ENCODE data around the gene BRAT1. TPM values are rescaled to one million over a fixed set of nuclear protein-coding genes. Genes with fewer than 3 reads are reported as not detected.

Gene BRAT1
- total and polyA plus RNA-seq, 2 donors (not counting 1 experiment from before 2014, with no cell fraction given), result 4.0 to 20.1 TPM

DNA sequence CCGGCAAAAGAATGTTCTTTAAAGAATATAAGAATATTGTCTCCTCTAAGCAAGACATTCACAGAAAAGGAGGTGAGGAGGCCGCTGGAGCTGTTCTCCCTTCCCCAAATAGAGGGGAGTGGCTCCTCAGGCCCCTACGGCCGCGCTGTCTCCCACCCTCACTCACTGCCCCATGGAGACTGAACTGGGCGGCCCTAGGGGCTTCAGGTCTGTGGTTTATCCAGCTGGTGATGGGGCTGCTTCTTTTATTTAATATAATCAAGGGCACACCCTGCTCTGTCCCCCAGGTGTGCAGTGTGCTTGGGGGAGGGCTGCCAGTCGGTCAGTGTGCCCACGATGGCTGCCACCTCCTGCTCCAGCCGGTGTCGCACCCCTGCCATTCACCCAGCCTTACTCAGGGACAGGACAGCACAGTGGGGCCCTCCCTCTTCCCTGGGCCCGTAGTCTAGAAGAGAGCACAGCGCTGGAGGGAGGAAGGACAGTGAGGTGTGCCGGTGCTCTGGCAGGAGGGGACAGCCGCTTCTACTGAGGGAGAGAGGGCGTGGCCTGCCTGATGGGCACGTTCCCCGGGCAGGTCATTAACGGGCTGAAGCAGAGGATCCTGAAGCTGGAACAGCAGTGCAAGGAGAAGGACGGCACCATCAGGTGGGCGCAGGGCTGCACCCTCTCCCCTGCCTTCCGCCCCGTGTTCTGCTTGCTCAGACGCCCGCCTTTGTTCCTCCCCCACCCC, 26.8 kb upstream of the BRAT1 start:
- no peaks in the 10 kb centered on the region for H3K27me3 ChIP-seq (ENCODE audit: control insufficient read depth, insufficient read depth, low read length)
- H3K79me2 ChIP-seq (ENCODE audit: control insufficient read depth, insufficient read depth, low read length), result no peaks in the 10 kb centered on the region
- no peak overlapping the region for H3K4me2 ChIP-seq (ENCODE audit: extremely low read depth, insufficient read depth, low read length)
- H4K20me1 ChIP-seq (ENCODE audit: control insufficient read depth, extremely low read depth, insufficient read depth, low read length), result no peaks in the 10 kb centered on the region
- TF ChIP-seq EZH2 (IDR thresholded peaks at IDR 0.05; ENCODE audit: low read length, missing control alignments), result no peak
- TF ChIP-seq, protein P1, sequence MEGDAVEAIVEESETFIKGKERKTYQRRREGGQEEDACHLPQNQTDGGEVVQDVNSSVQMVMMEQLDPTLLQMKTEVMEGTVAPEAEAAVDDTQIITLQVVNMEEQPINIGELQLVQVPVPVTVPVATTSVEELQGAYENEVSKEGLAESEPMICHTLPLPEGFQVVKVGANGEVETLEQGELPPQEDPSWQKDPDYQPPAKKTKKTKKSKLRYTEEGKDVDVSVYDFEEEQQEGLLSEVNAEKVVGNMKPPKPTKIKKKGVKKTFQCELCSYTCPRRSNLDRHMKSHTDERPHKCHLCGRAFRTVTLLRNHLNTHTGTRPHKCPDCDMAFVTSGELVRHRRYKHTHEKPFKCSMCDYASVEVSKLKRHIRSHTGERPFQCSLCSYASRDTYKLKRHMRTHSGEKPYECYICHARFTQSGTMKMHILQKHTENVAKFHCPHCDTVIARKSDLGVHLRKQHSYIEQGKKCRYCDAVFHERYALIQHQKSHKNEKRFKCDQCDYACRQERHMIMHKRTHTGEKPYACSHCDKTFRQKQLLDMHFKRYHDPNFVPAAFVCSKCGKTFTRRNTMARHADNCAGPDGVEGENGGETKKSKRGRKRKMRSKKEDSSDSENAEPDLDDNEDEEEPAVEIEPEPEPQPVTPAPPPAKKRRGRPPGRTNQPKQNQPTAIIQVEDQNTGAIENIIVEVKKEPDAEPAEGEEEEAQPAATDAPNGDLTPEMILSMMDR (conservative IDR thresholded peaks at IDR 0.05 in 1 of 2, IDR thresholded peaks at IDR 0.05 in 1 of 2; ENCODE audit: low read depth in 1 of 2, low read length in 2 of 2), result no peak
- no peak overlapping the region for H3K27ac ChIP-seq (ENCODE audit: insufficient read depth, low read length)
- H3K4me1 ChIP-seq (ENCODE audit: control insufficient read depth, extremely low read depth, insufficient read depth, low read length), result no peaks in the 10 kb centered on the region
- H3K9ac ChIP-seq (ENCODE audit: insufficient read depth, low read length), result no peak overlapping the region
- no peaks in the 10 kb centered on the region for H3K9me3 ChIP-seq (ENCODE audit: control insufficient read depth, insufficient read depth, low read depth, low read length)
- no peak overlapping the region for H3K4me3 ChIP-seq (replicated peaks in 1 of 4; ENCODE audit: control extremely low read depth in 1 of 4, insufficient read depth in 1 of 4, low read depth in 3 of 4, low read length in 4 of 4)
- H3K36me3 ChIP-seq (ENCODE audit: control insufficient read depth, insufficient read depth, low read length), result peaks cover 2% of the 10 kb centered on the region
- H2AFZ ChIP-seq (ENCODE audit: low read length), result no peak overlapping the region
- DNase-seq (ENCODE audit: low read depth in 2 of 2), result no peak

DNA sequence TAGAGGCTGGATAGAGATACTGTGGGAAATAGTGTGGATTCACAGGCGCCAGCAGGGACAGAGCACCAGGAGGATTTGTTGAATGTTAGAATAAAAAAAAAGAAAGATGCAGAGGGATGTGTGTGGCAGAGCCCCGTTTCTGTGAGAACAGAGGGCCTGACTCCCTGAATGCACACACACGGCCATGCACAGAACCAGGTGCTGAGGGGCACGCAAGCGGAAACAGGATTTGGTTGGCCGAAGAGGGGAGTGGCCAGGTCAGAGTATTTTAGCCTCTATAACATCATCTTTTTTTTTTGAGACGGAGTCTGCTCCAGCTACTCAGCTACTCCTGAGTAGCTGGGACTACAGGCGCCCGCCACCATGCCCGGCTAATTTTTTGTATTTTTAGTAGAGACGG, 25.3 kb upstream of the BRAT1 start:
- no peaks in the 10 kb centered on the region for H4K20me1 ChIP-seq (ENCODE audit: control insufficient read depth, extremely low read depth, insufficient read depth, low read length)
- no peak overlapping the region for H3K27ac ChIP-seq (ENCODE audit: insufficient read depth, low read length)
- no peaks in the 10 kb centered on the region for H3K4me1 ChIP-seq (ENCODE audit: control insufficient read depth, extremely low read depth, insufficient read depth, low read length)
- no peak overlapping the region for H3K4me2 ChIP-seq (ENCODE audit: extremely low read depth, insufficient read depth, low read length)
- no peaks in the 10 kb centered on the region for H3K27me3 ChIP-seq (ENCODE audit: control insufficient read depth, insufficient read depth, low read length)
- no peak overlapping the region for H3K9ac ChIP-seq (ENCODE audit: insufficient read depth, low read length)
- peaks cover 2% of the 10 kb centered on the region for H3K36me3 ChIP-seq (ENCODE audit: control insufficient read depth, insufficient read depth, low read length)
- no peaks in the 10 kb centered on the region for H3K9me3 ChIP-seq (ENCODE audit: control insufficient read depth, insufficient read depth, low read depth, low read length)
- H3K4me3 ChIP-seq (replicated peaks in 1 of 4; ENCODE audit: control extremely low read depth in 1 of 4, insufficient read depth in 1 of 4, low read depth in 3 of 4, low read length in 4 of 4), result no peak overlapping the region
- TF ChIP-seq, protein P1 (conservative IDR thresholded peaks at IDR 0.05 in 1 of 2, IDR thresholded peaks at IDR 0.05 in 1 of 2; ENCODE audit: low read depth in 1 of 2, low read length in 2 of 2), result no peak
- no peak for TF ChIP-seq EZH2 (IDR thresholded peaks at IDR 0.05; ENCODE audit: low read length, missing control alignments)
- H2AFZ ChIP-seq (ENCODE audit: low read length), result no peak overlapping the region
- no peaks in the 10 kb centered on the region for H3K79me2 ChIP-seq (ENCODE audit: control insufficient read depth, insufficient read depth, low read length)
- no peak for DNase-seq (ENCODE audit: low read depth in 2 of 2)

DNA sequence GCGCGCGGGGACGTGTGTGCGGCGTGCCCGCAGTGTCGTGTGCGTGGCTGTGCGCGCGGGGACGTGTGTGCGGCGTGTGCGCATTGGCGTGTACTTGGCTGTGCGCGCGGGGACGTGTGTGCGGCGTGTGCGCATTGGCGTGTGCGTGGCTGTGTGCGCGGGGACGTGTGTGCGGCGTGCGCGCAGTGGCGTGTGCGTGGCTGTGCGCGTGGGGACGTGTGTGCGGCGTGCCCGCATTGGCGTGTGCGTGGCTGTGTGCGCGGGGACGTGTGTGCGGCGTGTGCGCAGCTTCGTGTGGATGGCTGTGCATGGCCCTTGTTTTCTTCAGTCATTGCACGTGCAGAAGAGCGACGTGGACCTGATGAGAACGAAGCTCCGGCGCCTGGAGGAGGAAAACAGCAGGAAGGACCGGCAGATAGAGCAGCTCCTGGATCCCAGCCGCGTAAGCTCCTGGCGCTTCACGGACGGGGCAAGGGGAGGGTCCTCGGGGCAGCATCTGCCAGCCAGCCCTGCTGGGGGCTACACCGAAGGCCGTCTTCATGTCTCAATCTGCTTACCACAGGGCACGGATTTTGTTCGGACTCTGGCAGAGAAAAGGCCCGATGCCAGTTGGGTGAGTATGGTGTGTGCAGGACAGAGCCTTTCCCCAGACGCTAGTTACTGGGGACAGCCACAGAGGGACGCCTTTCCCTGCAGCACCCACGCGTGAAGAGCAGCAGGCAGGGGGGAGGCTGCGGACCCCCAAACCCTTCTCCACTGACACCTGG, 22.8 kb upstream of the BRAT1 start:
- Histone ChIP-seq H4K20me1 (ENCODE audit: control insufficient read depth, extremely low read depth, insufficient read depth, low read length) (no peaks in the 10 kb centered on the region), H3K27ac (ENCODE audit: insufficient read depth, low read length) (no peak overlapping the region), H3K4me1 (ENCODE audit: control insufficient read depth, extremely low read depth, insufficient read depth, low read length) (no peaks in the 10 kb centered on the region), H3K9ac (ENCODE audit: insufficient read depth, low read length) (no peak overlapping the region), H2AFZ (ENCODE audit: low read length) (no peak overlapping the region), H3K9me3 (ENCODE audit: control insufficient read depth, insufficient read depth, low read depth, low read length) (no peaks in the 10 kb centered on the region), H3K27me3 (ENCODE audit: control insufficient read depth, insufficient read depth, low read length) (no peaks in the 10 kb centered on the region), H3K4me3 (replicated peaks in 1 of 4; ENCODE audit: control extremely low read depth in 1 of 4, insufficient read depth in 1 of 4, low read depth in 3 of 4, low read length in 4 of 4) (no peak overlapping the region), H3K79me2 (ENCODE audit: control insufficient read depth, insufficient read depth, low read length) (no peaks in the 10 kb centered on the region), H3K4me2 (ENCODE audit: extremely low read depth, insufficient read depth, low read length) (no peak overlapping the region), H3K36me3 (ENCODE audit: control insufficient read depth, insufficient read depth, low read length) (peaks cover 2% of the 10 kb centered on the region)
- no peak for TF ChIP-seq EZH2 (IDR thresholded peaks at IDR 0.05; ENCODE audit: low read length, missing control alignments)
- TF ChIP-seq, protein P1 (conservative IDR thresholded peaks at IDR 0.05 in 1 of 2, IDR thresholded peaks at IDR 0.05 in 1 of 2; ENCODE audit: low read depth in 1 of 2, low read length in 2 of 2), result no peak
- no peak for DNase-seq (ENCODE audit: low read depth in 2 of 2)

All from fibroblast of lung (primary cell).